SK-N-SH treated with all-trans-retinoic acid at 6 μM for 48 hours (cell line): ENCODE data around the gene OR9A4.
"Not testable (repeated sequence)": the region's sequence is repeated elsewhere in the genome, so short reads cannot be mapped to it uniquely, and the experiment has no call there.

Source experiments
- ATAC-seq: fragments of 200-7000 bp; cut with Tn5 transposase; 3 replicates; pipeline ENCODE4 v1.9.1; 2020; ENCODE audit warnings: mild to moderate bottlenecking, moderate library complexity
- ARNTL ChIP-seq: fragments of 450-650 bp; formaldehyde crosslinking; IDR thresholded peaks from 2 replicates; pipeline ENCODE4 v1.5.0; 2020; ENCODE audit warnings: low read depth, mild to moderate bottlenecking, moderate library complexity, borderline replicate concordance
- BACH2 ChIP-seq: fragments of 250-450 bp; sonication (Bioruptor Pico); IDR thresholded peaks from 2 replicates; pipeline ENCODE4 v1.9.0; 2021; ENCODE audit warnings: mild to moderate bottlenecking, borderline replicate concordance
- CREB5 ChIP-seq: fragments of 250-450 bp; sonication (Bioruptor Pico); IDR thresholded peaks from 2 replicates; pipeline ENCODE4 v1.5.1; 2020; ENCODE audit warnings: low read depth, mild to moderate bottlenecking, moderate library complexity
- CSDC2 ChIP-seq: fragments of 250-450 bp; sonication (Bioruptor Pico); IDR thresholded peaks from 2 replicates; pipeline ENCODE4 v1.5.0; 2020; ENCODE audit warnings: mild to moderate bottlenecking, moderate library complexity
- CSRNP3 ChIP-seq: fragments of 250-450 bp; sonication (Bioruptor Pico); IDR thresholded peaks from 2 replicates; pipeline ENCODE4 v1.5.1; 2021; ENCODE audit warnings: mild to moderate bottlenecking, moderate library complexity
- ESRRG ChIP-seq: fragments of 250-450 bp; sonication (Bioruptor Pico); IDR thresholded peaks from 2 replicates; pipeline ENCODE4 v1.6.1; 2021; ENCODE audit warnings: mild to moderate bottlenecking
- GLIS3 ChIP-seq: fragments of 250-450 bp; sonication (Bioruptor Pico); IDR thresholded peaks from 2 replicates; pipeline ENCODE4 v1.5.0; 2020; ENCODE audit warnings: mild to moderate bottlenecking, moderate library complexity
- ISL1 ChIP-seq: fragments of 250-450 bp; sonication (Bioruptor Pico); IDR thresholded peaks from 2 replicates; pipeline ENCODE4 v2.1.2; 2022; ENCODE audit warnings: mild to moderate bottlenecking, moderate library complexity
- OSR1 ChIP-seq: fragments of 250-450 bp; sonication (Bioruptor Pico); IDR thresholded peaks from 2 replicates; pipeline ENCODE4 v1.8.0; 2022; ENCODE audit warnings: moderate library complexity, mild to moderate bottlenecking, inconsistent platforms
- PATZ1 ChIP-seq: fragments of 250-450 bp; sonication (Bioruptor Pico); IDR thresholded peaks from 2 replicates; pipeline ENCODE4 v1.8.0; 2020; ENCODE audit warnings: mild to moderate bottlenecking, moderate library complexity, borderline replicate concordance
- PPARA ChIP-seq: fragments of 250-450 bp; sonication (Bioruptor Pico); IDR thresholded peaks from 2 replicates; pipeline ENCODE4 v1.5.0; 2020; ENCODE audit warnings: mild to moderate bottlenecking, borderline replicate concordance
- RARB ChIP-seq: fragments of 250-450 bp; sonication (Bioruptor Pico); IDR thresholded peaks from 2 replicates; pipeline ENCODE4 v1.8.0; 2021; ENCODE audit warnings: mild to moderate bottlenecking, moderate library complexity
- SNAI2 ChIP-seq: fragments of 250-450 bp; sonication (Bioruptor Pico); IDR thresholded peaks from 2 replicates; pipeline ENCODE4 v1.5.0; 2020; ENCODE audit warnings: mild to moderate bottlenecking, moderate library complexity
- TCF4 ChIP-seq: fragments of 250-450 bp; sonication (Bioruptor Pico); IDR thresholded peaks from 2 replicates; pipeline ENCODE4 v1.8.0; 2021; ENCODE audit warnings: mild to moderate bottlenecking, moderate library complexity, borderline replicate concordance
- TOX ChIP-seq: fragments of 250-450 bp; sonication (Bioruptor Pico); IDR thresholded peaks from 2 replicates; pipeline ENCODE4 v1.8.0; 2021; ENCODE audit warnings: mild to moderate bottlenecking, moderate library complexity, borderline replicate concordance
- TSHZ2 ChIP-seq: fragments of 250-450 bp; sonication (Bioruptor Pico); IDR thresholded peaks from 2 replicates; pipeline ENCODE4 v1.5.0; 2020; ENCODE audit warnings: mild to moderate bottlenecking, moderate library complexity
- ZFP3 ChIP-seq: fragments of 250-450 bp; sonication (Bioruptor Pico); IDR thresholded peaks from 2 replicates; pipeline ENCODE4 v1.5.0; 2020; ENCODE audit warnings: mild to moderate bottlenecking, moderate library complexity
- ZFP30 ChIP-seq: fragments of 450-650 bp; formaldehyde crosslinking; IDR thresholded peaks from 2 replicates; pipeline ENCODE4 v1.5.0; 2022; ENCODE audit warnings: mild to moderate bottlenecking, moderate library complexity
- ZNF70 ChIP-seq: fragments of 450-650 bp; formaldehyde crosslinking; IDR thresholded peaks from 2 replicates; pipeline ENCODE4 v1.5.0; 2020; ENCODE audit warnings: mild to moderate bottlenecking, moderate library complexity
- ZNF8 ChIP-seq: fragments of 450-650 bp; formaldehyde crosslinking; IDR thresholded peaks from 2 replicates; pipeline ENCODE4 v1.5.0; 2020; ENCODE audit warnings: mild to moderate bottlenecking, moderate library complexity

The OR9A4 gene

GRCh38 chr7:141891336-141891735 is 24.9 kb upstream of the OR9A4 start:
- TF ChIP-seq ZNF8 (no peak), CSDC2 (CRISPR knock-in tag) (no peak), RARB (CRISPR knock-in tag) (no peak)
- ATAC-seq: no peak

GRCh38 chr7:141899366-141899765 is 16.8 kb upstream of the OR9A4 start:
- ATAC-seq: not testable (repeated sequence)

GRCh38 chr7:141906285-141906684 is 9.9 kb upstream of the OR9A4 start:
- ATAC-seq: no peak
- TF ChIP-seq GLIS3 (no peak), PATZ1 (CRISPR knock-in tag) (no peak), TCF4 (CRISPR knock-in tag) (no peak), SNAI2 (no peak), TSHZ2 (CRISPR knock-in tag) (no peak)

GRCh38 chr7:141911391-141911790 is 4.8 kb upstream of the OR9A4 start:
- ATAC-seq: no peak
- no peak for TF ChIP-seq ZNF70 (CRISPR knock-in tag)
- TF ChIP-seq BACH2 (CRISPR knock-in tag): no peak
- TF ChIP-seq TCF4 (CRISPR knock-in tag): no peak
- TF ChIP-seq ESRRG (CRISPR knock-in tag): no peak
- no peak for TF ChIP-seq CSRNP3 (CRISPR knock-in tag)
- TF ChIP-seq GLIS3: no peak
- no peak for TF ChIP-seq TOX (CRISPR knock-in tag)
- no peak for TF ChIP-seq CSDC2 (CRISPR knock-in tag)
- TF ChIP-seq, all 23 proteins: peak for 0

GRCh38 chr7:141915565-141915964 is 634 bp upstream of the OR9A4 start:
- ATAC-seq: no peak
- TF ChIP-seq SNAI2: no peak
- no peak for TF ChIP-seq CSRNP3 (CRISPR knock-in tag)
- TF ChIP-seq PATZ1 (CRISPR knock-in tag): no peak
- no peak for TF ChIP-seq CSDC2 (CRISPR knock-in tag)
- no peak for TF ChIP-seq OSR1 (CRISPR knock-in tag)
- TF ChIP-seq BACH2 (CRISPR knock-in tag): no peak
- no peak for TF ChIP-seq ESRRG (CRISPR knock-in tag)
- no peak for TF ChIP-seq TSHZ2 (CRISPR knock-in tag)
- no peak for TF ChIP-seq ARNTL (CRISPR knock-in tag)
- TF ChIP-seq ZFP30 (CRISPR knock-in tag): no peak
- no peak for TF ChIP-seq CREB5 (CRISPR knock-in tag)
- TF ChIP-seq GLIS3: no peak
- TF ChIP-seq ZNF8: no peak
- no peak for TF ChIP-seq RARB (CRISPR knock-in tag)
- no peak for TF ChIP-seq TOX (CRISPR knock-in tag)
- TF ChIP-seq PPARA (CRISPR knock-in tag): no peak
- TF ChIP-seq ZFP3 (CRISPR knock-in tag): no peak
- no peak for TF ChIP-seq ISL1 (CRISPR knock-in tag)
